RWPE2 (cell line): ENCODE data around the gene HOXA4.

Experiments used
- ATAC-seq: fragments of 200-7000 bp; cut with Tn5 transposase; 3 replicates; pipeline ENCODE4 v1.9.1; 2021; ENCODE audit warnings: low read depth
- DNase-seq: peaks from one replicate; pipeline ENCODE4 v3.0.0-alpha.2; 2020; ENCODE audit warnings: low spot score
- H3K27ac ChIP-seq: fragments of 450-650 bp; 2 replicates; pipeline ENCODE4 v1.5.1; 2017; ENCODE audit warnings: mild to moderate bottlenecking; ENCODE audit not compliant: poor library complexity, severe bottlenecking
- H3K27me3 ChIP-seq: fragments of 250-450 bp; sonication (Bioruptor Pico); 2 replicates; pipeline ENCODE4 v1.5.1; 2021; ENCODE audit warnings: mild to moderate bottlenecking, moderate library complexity; ENCODE audit not compliant: insufficient read depth, poor library complexity, severe bottlenecking
- H3K36me3 ChIP-seq: fragments of 250-450 bp; sonication (Bioruptor Pico); 2 replicates; pipeline ENCODE4 v1.5.1; 2020; ENCODE audit warnings: low read depth, mild to moderate bottlenecking, moderate library complexity
- H3K4me1 ChIP-seq: fragments of 250-450 bp; sonication (Bioruptor Pico); 2 replicates; pipeline ENCODE4 v1.5.1; 2021; ENCODE audit warnings: mild to moderate bottlenecking, moderate library complexity; ENCODE audit not compliant: insufficient read depth, poor library complexity, severe bottlenecking
- H3K4me3 ChIP-seq: fragments of 250-450 bp; sonication (Bioruptor Pico); 2 replicates; pipeline ENCODE4 v1.5.1; 2021; ENCODE audit warnings: mild to moderate bottlenecking, moderate library complexity; ENCODE audit not compliant: severe bottlenecking
- H3K9me3 ChIP-seq: fragments of 250-450 bp; sonication (Bioruptor Pico); 2 replicates; pipeline ENCODE4 v1.5.1; 2021; ENCODE audit warnings: mild to moderate bottlenecking, moderate library complexity; ENCODE audit not compliant: severe bottlenecking
- CTCF ChIP-seq: fragments of 450-650 bp; IDR thresholded peaks from one replicate; pipeline ENCODE4 v1.5.1; 2017; ENCODE audit warnings: mild to moderate bottlenecking, moderate library complexity; ENCODE audit not compliant: poor library complexity, severe bottlenecking

HOXA4 gene

GRCh38 chr7:27113991-27114769 is 16.4 kb downstream of the HOXA4 start:
- TF ChIP-seq CTCF, result no peak
- no peaks in the 10 kb centered on the region for H3K9me3 ChIP-seq
- H3K27me3 ChIP-seq, result no peaks in the 10 kb centered on the region
- H3K4me1 ChIP-seq, result peaks cover 29% of the 10 kb centered on the region
- DNase-seq, result no peak
- ATAC-seq, result peak; percentile 2; the same call in 1 of the 3 replicates
- H3K27ac ChIP-seq, result peak overlapping the region; percentile 86
- peak overlapping the region; percentile 28 for H3K4me3 ChIP-seq
- no peaks in the 10 kb centered on the region; the same call in 1 of the 2 replicates for H3K36me3 ChIP-seq

- Histone ChIP-seq H3K4me3 (peak overlapping the region; percentile 76), H3K27me3 (no peaks in the 10 kb centered on the region), H3K27ac (peak overlapping the region; percentile 86), H3K4me1 (peaks cover 29% of the 10 kb centered on the region), H3K9me3 (no peaks in the 10 kb centered on the region), H3K36me3 (no peaks in the 10 kb centered on the region; the same call in 1 of the 2 replicates)
- ATAC-seq, result peak; percentile 43
- TF ChIP-seq CTCF, result no peak
- DNase-seq, result no peak
Measured at GRCh38 chr7:27112955-27113949, 17.3 kb downstream of the HOXA4 start.

GRCh38 chr7:27112361-27112760 is 18.2 kb downstream of the HOXA4 start:
- H3K4me3 ChIP-seq, result peak overlapping the region; percentile 76
- ATAC-seq (no peak), DNase-seq (no peak)
- no peaks in the 10 kb centered on the region for H3K9me3 ChIP-seq
- peaks cover 29% of the 10 kb centered on the region for H3K4me1 ChIP-seq
- H3K36me3 ChIP-seq, result no peaks in the 10 kb centered on the region; the same call in 1 of the 2 replicates
- peak overlapping the region; percentile 86 for H3K27ac ChIP-seq
- no peaks in the 10 kb centered on the region for H3K27me3 ChIP-seq
- TF ChIP-seq CTCF, result no peak

GRCh38 chr7:27111751-27112277 is 18.7 kb downstream of the HOXA4 start:
- H3K27ac ChIP-seq, result peak overlapping the region; percentile 86
- H3K36me3 ChIP-seq, result no peaks in the 10 kb centered on the region; the same call in 1 of the 2 replicates
- no peaks in the 10 kb centered on the region for H3K9me3 ChIP-seq
- TF ChIP-seq CTCF, result no peak
- no peak for DNase-seq
- H3K4me3 ChIP-seq, result peak overlapping the region; percentile 76
- H3K27me3 ChIP-seq, result no peaks in the 10 kb centered on the region
- no peak for ATAC-seq
- H3K4me1 ChIP-seq, result peaks cover 29% of the 10 kb centered on the region
